Stimulated activated CD8-positive, alpha-beta memory T cell treated with anti-CD3 and anti-CD28 coated beads, Interleukin-7, amount 100 ng/mL, for 24 hours (primary cell): ENCODE measurements around the gene MOB2.

Source experiments
- DNase-seq: peaks from one replicate; pipeline ENCODE4 v3.0.0-alpha.2; 2020; ENCODE audit warnings: low read depth

The MOB2 gene

DNA sequence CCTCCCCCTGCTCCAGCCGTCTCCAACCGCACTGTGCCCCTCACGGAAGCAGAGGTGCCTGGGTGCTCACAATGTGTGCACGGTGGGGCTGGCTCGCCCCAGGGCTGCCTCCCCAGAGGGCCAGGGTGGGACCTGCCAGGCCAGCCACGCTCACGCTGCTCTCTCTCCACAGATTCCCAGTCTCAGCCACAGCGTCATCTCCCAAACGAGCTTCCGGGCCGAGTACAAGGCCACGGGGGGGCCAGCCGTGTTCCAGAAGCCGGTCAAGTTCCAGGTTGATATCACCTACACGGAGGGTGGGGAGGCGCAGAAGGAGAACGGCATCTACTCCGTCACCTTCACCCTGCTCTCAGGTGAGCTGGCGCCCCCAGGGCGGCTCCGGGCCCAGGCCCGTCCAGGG, 30.4 kb downstream of the MOB2 start:
- no peak for DNase-seq

DNA sequence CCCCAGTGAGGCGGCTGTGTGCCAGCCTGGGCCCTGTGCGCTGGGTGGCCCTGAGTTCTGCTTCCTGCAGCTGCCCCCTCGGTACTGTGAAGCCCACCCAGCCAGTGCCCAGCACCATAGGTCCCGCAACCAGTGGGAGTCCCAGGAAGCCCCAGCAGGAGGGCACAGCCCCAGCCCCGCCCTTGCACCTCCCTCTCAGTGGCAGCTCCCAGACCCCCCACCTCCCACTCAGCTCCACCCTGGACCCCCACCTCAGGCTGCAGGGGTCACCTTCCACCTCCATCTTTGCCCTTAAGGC, 30.9 kb downstream of the MOB2 start:
- DNase-seq = no peak

DNA sequence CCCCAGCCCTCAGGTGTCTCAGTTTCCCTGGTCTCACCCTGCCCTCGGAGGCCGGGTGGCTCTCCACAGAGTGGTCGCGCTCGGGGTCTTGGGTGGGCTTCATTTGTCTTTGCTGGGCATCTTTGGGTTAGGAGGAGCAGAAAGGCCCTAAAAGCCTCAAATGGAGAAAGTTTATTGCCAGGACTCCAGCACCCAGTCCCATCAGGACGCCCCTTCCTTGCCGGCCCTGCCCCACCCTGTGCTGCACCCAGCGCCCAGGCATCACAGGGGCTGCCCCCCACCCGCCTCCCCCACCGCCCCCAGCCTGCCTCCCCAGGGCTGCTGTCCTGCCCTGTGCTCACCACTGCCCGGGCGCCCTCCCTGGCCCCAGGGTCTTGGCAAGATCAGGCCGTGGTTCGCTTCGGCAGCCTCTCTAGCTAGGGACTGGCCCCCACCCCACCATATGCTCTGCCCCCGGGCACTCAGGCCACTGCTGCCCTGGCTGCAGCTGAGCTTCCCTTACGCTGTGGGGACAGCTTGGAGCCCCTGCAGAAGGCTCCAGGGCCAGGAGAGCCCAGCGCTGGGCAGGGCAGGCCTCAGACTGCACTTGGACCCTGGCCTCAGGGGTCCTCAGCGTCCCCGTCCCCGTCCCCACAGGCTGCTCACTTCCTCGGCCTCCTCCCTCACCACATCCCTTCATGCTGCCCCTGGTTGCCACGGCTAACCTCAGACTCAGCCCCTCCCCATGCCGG, 31.4 kb downstream of the MOB2 start:
- DNase-seq = no peak

DNA sequence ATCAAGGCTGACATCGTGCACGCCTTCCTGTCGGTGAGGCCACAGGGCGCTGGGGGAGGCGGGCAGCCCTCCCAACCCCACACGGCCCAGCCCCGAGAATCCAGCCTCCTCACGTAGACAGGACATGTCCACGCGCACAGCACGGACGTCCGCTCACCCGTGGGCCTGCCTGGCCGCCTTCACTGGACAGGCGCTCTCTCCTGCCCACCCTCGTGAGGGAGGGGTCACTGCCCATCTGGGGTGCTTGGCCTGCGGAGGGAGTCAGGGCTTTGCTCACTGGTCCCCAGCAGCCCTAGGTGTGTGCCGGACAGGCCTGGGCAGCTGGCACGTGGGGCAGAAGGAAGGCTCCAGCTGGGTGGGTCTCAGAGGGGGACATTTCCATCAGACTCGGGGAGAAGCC, 32.0 kb downstream of the MOB2 start:
- no peak for DNase-seq

DNA sequence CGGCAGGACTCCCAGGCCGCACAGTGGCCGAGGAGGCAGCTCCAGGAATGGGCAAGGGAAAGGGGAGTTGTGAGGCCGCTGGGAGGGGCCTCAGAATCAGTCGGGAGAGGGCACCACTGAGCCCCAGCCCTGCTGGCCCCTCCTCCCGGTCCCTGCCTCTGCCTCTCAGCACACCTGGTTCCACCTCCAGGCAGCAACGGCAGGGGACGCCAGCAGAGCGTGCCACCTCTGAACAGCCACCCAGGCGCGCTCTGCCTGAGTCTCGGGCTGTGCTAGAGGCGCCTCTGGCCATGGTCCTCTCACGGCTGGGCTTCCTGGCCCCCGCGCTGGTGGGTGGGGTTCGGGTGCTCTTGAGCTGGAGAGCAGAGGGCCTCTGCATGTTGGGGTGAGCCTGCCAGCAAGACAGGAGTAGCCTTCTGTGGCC, 33.0 kb downstream of the MOB2 start:
- no peak for DNase-seq

DNA sequence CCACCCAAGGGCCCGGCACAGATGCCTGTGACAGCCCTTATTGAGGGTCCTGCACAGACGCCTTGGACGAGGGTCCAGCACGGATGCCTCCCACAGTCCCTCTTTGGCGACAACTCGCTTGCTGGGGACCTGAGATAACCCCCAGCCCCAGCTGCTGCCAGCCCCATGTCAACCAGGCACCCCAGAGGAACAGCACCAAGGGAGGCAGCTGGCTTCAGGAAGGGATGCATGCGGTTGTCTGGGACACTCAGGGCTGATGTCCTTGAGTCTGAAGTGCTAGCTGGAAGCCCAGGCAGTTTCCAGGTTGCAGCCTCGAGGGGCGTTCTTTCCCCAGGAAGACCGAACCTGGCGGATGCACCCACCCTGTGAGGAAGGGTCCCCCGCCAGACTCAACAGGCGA, 33.8 kb downstream of the MOB2 start:
- no peak for DNase-seq

DNA sequence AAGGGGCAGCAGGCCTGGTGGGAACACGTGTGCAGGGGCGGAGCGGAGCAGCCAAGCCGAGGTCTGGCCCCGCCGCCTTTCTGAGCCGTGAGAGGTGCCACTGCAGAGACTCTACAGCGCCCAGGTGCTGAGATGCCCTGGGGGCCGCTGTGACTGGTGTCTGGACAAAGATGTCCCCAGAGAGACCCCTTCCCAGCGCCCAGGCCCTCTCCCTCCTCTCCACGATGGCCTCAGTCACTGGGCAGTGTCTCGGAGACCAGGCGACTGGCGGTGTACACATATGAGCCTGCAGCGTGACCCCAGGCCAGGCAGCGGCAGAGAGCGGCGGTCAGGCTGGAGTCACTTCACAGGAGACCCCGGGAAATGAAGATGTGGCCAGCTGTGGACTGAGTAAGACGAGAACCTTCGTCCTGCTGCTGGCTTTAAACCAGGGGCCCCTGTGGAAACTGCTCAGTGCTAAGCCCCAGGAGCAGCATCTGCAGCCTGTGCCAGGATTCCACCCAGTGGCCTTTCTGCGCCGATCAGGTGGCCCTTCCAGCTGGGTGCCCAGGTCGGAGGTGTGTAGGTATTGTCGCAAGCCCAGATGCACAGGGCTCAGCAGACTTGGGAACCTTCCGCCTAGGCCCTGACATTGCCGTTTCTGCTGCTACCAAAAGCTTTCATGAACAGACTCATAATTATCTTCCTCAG, 34.7 kb downstream of the MOB2 start:
- DNase-seq = no peak

DNA sequence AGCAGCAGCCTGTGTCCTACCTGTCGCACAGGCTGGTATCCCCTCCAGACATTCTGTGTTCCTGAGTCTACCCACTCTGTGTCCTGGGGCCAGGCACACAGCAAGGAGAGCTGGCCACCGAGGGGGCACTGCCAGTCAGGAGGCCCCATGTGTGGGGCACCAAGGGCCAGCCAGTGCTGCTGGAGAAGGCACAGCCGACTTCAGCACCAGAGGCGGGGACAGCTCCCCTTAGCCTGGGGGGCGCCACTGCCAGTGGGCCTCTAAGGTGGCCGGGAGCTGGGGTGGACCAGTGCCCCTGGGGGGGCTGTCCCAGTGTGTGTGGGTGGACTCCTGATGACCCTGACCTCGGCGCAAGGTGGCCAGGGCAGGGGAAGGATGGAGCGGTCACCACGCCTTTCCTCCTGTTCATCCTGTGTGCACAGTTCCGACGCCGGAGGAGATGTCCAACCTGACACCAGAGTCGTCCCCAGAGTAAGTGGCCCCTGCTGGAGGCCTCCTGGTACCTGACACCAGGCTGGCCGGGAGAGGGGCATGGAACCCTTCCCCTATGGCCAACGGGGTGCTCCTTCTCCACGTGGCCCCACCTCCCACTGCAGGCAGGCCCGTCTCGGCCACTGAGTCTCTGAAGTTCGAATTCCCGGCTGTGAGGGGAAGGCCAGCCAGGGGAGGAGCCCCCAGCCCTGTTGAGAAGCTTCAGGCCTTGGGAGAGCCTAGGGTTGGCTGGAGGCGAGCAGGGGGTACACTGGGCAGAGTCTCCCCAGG, 35.4 kb downstream of the MOB2 start:
- no peak for DNase-seq

DNA sequence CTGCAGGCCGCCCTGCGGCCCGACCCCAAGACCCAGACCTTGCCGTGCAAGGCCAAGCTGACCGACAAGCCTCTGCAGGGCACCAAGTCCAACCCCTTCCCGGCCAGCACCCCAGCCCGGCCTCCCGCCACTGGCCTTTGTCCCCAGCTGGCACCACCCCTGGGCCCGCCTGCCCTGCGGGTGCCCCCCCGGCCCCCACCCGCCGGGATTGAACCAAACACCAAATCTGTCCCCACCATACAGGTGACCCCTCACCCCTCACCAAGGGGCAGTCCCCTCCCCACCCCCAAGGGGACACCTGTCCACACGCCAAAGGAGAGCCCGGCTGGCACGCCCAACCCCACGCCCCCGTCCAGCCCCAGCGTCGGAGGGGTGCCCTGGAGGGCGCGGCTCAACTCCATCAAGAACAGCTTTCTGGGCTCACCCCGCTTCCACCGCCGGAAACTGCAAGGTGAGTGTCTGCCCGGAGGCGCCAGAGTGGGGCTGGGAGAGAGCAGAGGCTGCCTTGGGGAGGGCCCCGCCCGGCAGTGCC, 36.2 kb downstream of the MOB2 start:
- no peak for DNase-seq

DNA sequence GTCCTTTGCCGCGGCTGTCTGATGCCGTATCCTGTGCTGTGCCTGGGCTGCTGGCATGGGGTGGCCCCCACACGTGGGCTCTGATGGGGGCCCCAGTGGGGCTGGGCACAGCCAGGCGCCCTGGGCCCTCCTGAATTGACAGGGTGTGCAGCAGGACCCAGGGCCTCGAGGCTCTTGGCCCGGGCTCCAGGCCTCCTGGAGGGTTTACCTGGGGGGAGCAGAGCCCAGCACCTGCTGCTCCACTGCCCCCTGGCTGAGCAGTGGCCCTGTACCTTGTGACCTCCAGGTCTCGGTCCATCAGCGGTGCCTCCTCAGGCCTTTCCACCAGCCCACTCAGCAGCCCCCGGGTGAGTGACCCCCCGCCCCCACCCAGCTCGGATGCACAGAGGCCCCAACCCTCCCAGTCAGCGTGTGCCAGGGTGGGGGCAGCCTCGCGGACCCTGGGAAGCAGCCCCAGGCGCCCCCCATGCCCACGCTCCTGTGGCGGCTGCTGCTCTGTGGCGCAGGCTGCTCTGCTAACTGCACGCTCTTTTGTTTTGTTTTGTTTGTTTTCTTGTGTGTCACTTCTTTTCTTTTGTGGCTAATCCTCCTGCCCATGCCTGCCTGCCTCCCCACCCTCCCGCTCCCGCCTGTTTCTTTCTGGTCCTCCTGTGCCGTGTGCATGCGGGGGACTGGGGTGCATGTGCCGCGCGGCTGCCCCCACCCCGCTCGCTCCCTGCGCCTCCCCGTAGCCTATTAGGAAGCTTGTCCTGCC, 36.9 kb downstream of the MOB2 start:
- no peak for DNase-seq

DNA sequence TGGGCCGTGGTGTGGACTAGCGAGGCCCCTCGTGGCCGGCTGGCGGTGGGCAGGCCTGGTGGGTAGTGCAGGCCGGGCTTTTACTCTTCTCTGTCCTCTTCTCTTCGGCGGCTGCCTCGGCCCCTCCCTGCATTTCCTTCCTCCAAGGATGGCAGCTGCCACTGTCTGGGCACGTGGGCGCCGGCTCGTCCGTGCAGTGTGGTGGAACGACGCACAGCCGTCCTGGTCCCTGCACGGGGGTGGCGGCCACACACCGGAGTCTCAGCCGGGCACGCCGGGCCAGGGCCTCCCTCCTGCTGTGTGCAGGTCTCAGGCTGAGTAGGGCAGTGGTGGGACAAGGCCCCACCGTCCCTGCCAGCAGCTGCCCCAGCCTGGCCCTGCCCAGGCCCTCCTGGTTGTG, 37.7 kb downstream of the MOB2 start:
- DNase-seq = no peak

DNA sequence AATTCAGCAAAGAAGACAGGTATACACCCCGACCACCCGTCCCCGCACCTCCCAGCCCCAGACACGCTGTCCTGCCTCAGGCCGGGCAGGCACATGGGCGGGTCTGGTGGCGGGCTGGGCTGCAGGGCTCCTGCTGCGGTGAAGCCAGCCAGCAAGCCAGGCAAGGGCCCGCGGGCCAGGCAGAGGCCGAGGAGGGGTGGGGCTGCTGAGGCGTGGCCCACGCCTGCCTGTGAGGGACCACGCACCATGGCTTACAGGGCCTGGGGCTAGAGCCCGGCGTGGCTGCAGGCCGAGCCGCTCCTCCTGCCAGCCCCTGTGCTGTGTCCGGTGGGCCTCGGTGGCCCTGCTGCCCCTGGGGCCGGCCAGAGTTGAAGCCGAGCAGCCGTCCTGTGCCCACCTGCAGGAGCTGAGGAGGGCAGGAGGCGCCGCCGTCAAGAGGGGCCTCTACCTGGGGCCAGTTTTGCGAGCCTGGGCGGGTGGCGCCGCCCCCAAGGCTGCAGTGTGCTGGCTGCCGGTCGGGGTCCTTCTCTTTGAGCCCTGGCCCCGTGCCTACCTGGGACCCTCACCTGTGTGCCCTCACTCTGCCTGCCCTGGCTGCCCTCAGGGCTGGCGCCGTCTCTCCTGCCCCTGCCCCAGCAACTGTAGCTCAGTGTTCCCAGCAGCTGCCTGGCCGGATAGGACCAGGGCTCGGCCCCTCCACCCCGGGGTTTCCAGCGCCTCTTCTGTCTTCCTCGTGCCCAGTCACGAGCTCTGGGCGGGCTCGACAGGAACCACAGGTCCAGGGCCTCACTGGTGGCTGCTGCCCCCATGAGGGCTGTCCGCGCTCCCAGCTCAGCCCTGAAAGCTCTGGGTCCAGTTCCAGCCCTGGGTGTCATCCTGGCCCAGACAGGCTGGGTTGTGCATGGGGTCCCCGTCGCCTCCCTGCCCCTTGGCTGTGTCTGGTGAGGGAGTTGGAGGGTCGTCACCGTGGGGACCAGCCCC, 38.4 kb downstream of the MOB2 start:
- no peak for DNase-seq

DNA sequence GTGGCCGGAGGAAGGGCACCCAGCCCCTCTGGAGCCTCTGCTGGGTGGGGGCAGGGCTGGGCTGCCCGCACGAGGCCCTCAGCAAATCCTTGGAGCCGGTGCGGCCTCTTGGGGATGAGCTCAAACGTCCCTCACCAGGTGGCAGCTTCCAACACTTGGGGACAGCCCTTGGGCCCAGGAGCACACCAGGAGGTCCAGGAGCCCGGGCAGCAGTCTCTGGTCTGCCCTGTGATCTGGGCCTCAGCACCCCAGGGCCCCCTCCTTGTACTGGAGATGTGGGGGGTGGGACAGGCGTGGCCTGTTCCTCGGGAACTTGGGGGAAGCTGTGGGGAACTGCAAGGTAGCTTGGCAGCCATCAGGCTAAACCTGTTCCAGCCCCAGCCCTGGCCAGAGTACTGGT, 40.0 kb downstream of the MOB2 start:
- no peak for DNase-seq

DNA sequence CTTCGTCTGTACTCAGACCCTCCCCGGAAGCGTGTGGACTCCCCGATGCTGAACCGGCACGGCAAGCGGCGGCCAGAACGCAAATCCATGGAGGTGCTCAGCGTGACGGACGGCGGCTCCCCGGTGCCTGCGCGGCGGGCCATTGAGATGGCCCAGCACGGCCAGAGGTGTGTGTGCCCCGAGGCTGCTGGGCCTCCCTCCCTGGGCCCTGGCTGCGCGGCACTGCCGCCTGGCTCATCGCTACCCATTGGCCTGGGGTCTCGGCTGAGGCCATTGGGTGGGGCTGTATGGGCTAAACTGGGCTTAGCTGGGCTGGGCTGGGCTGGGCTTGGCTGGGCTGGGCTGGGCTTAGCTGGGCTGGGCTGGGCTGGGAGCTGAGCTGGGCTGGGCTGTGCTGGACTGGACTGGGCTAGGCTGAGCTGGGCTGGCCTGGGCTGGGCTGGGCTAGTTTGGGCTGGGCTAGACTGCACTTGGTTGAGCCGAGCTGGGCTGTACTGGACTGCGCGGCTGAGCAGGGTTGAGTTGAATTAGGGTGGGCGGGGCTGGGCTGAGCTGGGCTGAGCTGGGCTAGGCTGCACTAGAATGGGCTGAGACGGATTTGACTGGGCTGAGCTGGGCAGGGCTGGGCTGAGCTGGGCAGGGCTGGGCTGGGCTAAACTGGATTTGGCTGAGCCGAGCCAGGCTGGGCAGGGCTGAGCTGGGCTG, 40.7 kb downstream of the MOB2 start:
- no peak for DNase-seq

DNA sequence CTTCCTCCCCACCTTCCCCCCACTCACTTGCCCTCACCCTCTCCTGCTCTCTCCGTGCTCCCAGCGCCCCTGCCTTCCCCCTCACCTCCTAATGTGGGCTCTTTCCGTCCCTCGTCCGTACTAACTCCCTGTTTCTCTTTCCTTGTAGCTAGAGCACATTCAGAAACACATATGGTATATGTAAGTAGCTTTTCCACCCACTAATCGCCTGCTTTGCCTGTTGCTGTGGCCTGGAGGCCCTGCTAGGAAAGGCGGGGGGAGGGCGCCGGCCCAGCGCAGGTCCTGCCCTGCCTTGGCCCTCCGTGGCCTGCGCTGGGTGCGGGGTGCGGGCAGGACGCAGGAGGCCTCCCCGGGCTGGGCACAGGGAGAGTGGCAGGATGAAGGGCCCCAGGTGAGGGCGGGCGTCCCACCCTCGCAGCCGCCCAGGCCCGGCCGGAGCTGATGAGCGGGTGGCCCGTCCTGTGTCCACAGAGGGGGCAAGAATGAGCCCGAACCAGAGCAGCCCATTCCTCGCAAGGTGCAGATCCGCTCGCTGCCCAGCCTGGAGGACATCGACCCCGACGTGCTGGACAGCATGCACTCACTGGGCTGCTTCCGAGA, 41.7 kb downstream of the MOB2 start:
- no peak for DNase-seq

DNA sequence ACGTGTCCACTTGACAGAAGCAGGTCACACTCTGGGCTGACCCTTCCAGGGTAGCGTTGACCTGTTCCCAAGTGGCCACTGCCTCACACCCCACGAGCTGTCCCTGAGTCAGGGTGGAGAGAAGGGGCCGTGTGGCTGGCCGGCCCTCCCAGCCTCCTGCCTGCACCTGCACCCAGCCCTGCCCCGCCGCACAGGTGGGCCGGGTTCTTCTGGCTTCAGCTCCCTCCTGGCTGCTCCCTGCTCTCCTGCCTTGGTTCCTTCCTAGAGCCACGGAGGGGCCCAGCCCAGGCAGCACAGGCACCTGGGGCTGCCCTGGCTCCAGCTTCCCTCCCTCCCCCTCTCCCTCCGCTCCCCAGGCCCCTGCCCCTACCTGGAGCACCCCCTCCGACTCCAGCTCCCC, 42.3 kb downstream of the MOB2 start:
- DNase-seq = no peak

DNA sequence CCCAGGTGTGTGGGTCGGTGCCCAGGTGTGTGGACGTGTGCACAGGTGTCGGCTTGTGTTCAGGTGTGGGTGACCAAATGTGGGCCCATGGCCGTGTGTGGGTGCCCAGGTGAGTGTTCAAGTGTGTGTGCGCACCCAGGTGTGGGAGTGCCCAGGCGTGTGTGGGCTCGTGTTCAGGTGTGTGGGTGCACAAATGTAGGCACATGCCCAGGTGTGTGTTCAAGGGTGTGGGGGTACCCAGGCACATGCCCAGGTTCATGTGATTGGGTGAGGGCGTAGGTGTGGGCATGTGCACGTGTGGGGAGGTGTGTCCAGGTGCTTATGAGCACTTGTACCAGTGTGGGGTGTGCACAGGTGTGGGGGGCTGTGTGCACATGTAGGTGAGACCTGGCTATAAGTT, 42.8 kb downstream of the MOB2 start:
- DNase-seq = no peak

DNA sequence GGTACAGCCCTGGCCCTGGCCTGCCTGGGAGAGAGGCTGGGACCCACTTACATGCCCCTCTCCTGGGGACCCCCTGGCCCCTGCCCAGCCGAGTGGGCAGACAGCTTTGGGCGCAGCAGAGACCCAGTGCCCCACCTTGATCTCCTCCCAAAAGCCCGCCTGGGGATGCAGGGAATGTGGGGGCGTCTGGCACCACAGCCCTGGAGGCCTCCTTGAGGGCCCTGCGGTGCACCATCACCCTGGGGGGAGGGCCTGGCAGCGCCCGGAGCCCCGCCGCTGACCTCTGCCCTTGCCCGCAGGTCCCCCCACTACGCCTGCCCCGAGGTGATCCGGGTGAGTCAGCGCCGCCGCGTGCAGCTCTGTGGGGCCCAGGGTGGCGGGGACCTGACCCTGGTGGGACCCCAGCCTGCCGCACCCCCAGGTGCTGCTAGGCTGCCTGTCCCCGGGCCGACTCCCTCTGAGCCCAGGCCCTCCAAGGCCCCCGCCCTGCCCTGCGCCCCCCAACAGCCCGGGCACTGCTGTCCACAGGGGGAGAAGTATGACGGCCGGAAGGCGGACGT, 43.7 kb downstream of the MOB2 start:
- DNase-seq = no peak

DNA sequence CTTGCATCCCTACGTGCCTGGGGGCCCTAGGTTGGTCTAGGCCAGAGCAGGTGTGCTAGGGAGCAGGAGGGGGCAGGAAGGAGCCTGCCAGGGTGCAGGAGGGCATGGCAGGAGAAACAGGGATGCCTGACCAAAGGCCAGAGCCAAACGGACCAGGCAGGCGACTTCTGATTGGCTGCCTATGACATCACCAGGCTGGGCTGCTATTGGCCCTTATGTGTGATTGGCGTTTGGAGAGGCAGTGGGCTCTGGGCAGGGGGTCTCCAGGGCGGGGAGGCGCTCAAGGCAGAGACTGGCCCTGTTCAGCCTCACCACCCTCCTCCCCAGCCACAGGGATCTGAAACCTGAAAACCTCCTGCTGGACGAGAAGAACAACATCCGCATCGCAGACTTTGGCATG, 44.4 kb downstream of the MOB2 start:
- no peak for DNase-seq

DNA sequence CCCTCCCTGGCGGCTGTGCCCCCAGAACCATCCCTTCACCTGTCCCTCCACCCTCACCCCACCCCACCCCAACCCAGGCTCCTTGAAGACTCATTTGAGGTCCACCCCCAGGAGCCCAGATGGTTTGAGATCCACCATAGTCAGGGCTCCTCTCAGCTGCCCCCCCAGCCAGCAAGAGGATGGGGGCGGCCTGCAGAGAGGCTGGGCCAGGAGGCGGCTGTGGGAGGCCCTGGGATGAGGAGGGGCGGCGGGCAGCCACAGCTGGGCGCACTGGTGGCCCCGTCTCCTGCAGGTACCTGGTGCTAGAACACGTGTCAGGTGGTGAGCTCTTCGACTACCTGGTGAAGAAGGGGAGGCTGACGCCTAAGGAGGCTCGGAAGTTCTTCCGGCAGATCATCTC, 46.1 kb downstream of the MOB2 start:
- DNase-seq = no peak
